Activated CD8-positive, alpha-beta memory T cell treated with anti-CD3 and anti-CD28 coated beads for 24 hours (primary cell): ENCODE results near the gene EVX2.

ENCODE experiments used
- DNase-seq: peaks from one replicate; pipeline ENCODE4 v3.0.0-alpha.2; 2020

The EVX2 gene

GRCh38 chr2:176106581-176107539, 23.1 kb upstream of the EVX2 start, which contains the start of gene HOXD11:
Gene HOXD11 (plus strand): TSS chr2:176107280. CDS start chr2:176107356, 76 bp downstream.
- DNase-seq: no peak

- no peak for DNase-seq
Measured at GRCh38 chr2:176105730-176106580, 22.2 kb upstream of the EVX2 start.

- no peak for DNase-seq
Measured at GRCh38 chr2:176105078-176105729, 21.4 kb upstream of the EVX2 start.

- DNase-seq: no peak
Measured at GRCh38 chr2:176104316-176105077, 20.7 kb upstream of the EVX2 start.

- DNase-seq: no peak
Measured at GRCh38 chr2:176103742-176104315, 20.1 kb upstream of the EVX2 start.

GRCh38 chr2:176103194-176103593, 19.4 kb upstream of the EVX2 start:
- no peak for DNase-seq

GRCh38 chr2:176102309-176102866, 18.6 kb upstream of the EVX2 start:
- no peak for DNase-seq

- DNase-seq: no peak
Measured at GRCh38 chr2:176101842-176102241, 18.1 kb upstream of the EVX2 start.

GRCh38 chr2:176101216-176101830, 17.6 kb upstream of the EVX2 start:
- DNase-seq: no peak

- peak; percentile 52 for DNase-seq
Measured at GRCh38 chr2:176100547-176101140, 16.9 kb upstream of the EVX2 start.

GRCh38 chr2:176099728-176100546, 16.2 kb upstream of the EVX2 start, which contains the start of gene HOXD12:
Gene HOXD12 (plus strand): TSS chr2:176099795. CDS start chr2:176099802, 7 bp downstream.
- peak; percentile 56 for DNase-seq

GRCh38 chr2:176099159-176099727, 15.5 kb upstream of the EVX2 start:
- peak; percentile 52 for DNase-seq

- DNase-seq: no peak
Measured at GRCh38 chr2:176098366-176099158, 14.8 kb upstream of the EVX2 start.

- DNase-seq: no peak
Measured at GRCh38 chr2:176097820-176098365, 14.1 kb upstream of the EVX2 start.

- DNase-seq: peak; percentile 85
Measured at GRCh38 chr2:176096986-176097819, 13.4 kb upstream of the EVX2 start.

- DNase-seq: no peak
Measured at GRCh38 chr2:176096243-176096985, 12.7 kb upstream of the EVX2 start.
